HCT116 (cell line): Measurements from ENCODE around the gene PRKG1. TPM values are rescaled to one million over a fixed set of nuclear protein-coding genes. Genes with fewer than 3 reads are reported as not detected.
"Not testable (repeated sequence)": the region's sequence is repeated elsewhere in the genome, so short reads cannot be mapped to it uniquely, and the experiment has no call there.

Experiments
- ATAC-seq: fragments of 200-7000 bp; cut with Tn5 transposase; 2 replicates; pipeline ENCODE4 v1.9.1; 2020; ENCODE audit warnings: mild to moderate bottlenecking, moderate library complexity
- BruUV-seq: library from RNA; stranded (reverse); fragments of 400-500 nt; replicated peaks from 2 replicates; lab custom pipeline; 2021; lab: Mats Ljungman, UMichigan
- CTCF ChIA-PET: fragments of 300-600 bp; sonication (Branson Sonifier 250); formaldehyde crosslinking; loops from one replicate; lab custom pipeline; 2021; ENCODE audit warnings: antibody characterized with exemption; lab: Charles Lee
- POLR2A ChIA-PET: fragments of 300-600, 350-600 bp; sonication (Branson Sonifier 250); formaldehyde crosslinking; loops from one replicate; lab custom pipeline; 2021; ENCODE audit warnings: antibody characterized with exemption; lab: Charles Lee
- RAD21 ChIA-PET, 2 experiments: fragments of 300-600 bp; sonication (Branson Sonifier 250); formaldehyde crosslinking; loops; one replicate each; lab custom pipeline; 2023; ENCODE audit warnings: low total read pairs in 2 of 2; ENCODE audit not compliant: uncharacterized antibody in 2 of 2, unreplicated experiment in 2 of 2, low non-redundant PET in 1 of 2; lab: Charles Lee
- DNase-seq: peaks from one replicate; pipeline ENCODE4 v3.0.0-alpha.2; 2010; ENCODE audit warnings: low read depth, low spot score
- H2AFZ ChIP-seq: fragments of 200-600 bp; shearing (Covaris generic), sonication (generic); 2 replicates; pipeline ENCODE4 v1.6.1; 2017; ENCODE audit warnings: low read depth, mixed run types, mixed read lengths, antibody characterized with exemption, low read length; ENCODE audit not compliant: poor library complexity, severe bottlenecking
- H3K27ac ChIP-seq: 2 replicates; pipeline ENCODE4 v1.5.1; 2012; ENCODE audit warnings: low read depth, low read length
- H3K27me3 ChIP-seq: fragments of 200-600 bp; sonication (generic); 2 replicates; pipeline ENCODE4 v1.6.1; 2016; ENCODE audit warnings: mixed run types, low read length, mixed read lengths; ENCODE audit not compliant: insufficient read depth
- H3K36me3 ChIP-seq, 2 experiments: fragments of 200-500 bp in 1 of 2; fragments of 200-600 bp in 1 of 2; sonication (Bioruptor generic) in 1 of 2; sonication (generic) in 1 of 2; 2 replicates each; pipeline versions ENCODE4 v1.5.1 to v1.6.1; 2014 to 2016; ENCODE audit warnings: low read length in 2 of 2, inconsistent platforms in 1 of 2, mixed read lengths in 1 of 2, mixed run types in 1 of 2; ENCODE audit not compliant: insufficient read depth in 2 of 2, control insufficient read depth in 1 of 2
- H3K4me1 ChIP-seq, 2 experiments: fragments of 200-600 bp in 1 of 2; sonication (generic) in 1 of 2; 2 replicates each; pipeline versions ENCODE4 v1.5.1 to v1.6.1; 2012 to 2017; ENCODE audit warnings: low read length in 2 of 2, inconsistent platforms in 1 of 2, mild to moderate bottlenecking in 1 of 2, mixed read lengths in 1 of 2, mixed run types in 1 of 2, moderate library complexity in 1 of 2; ENCODE audit not compliant: insufficient read depth in 2 of 2, control insufficient read depth in 1 of 2
- H3K4me2 ChIP-seq: fragments of 200-600 bp; sonication (generic); 2 replicates; pipeline ENCODE4 v1.6.1; 2017; ENCODE audit warnings: mixed run types, low read length, mixed read lengths
- H3K4me3 ChIP-seq, 2 experiments: fragments of 200-600 bp in 1 of 2; sonication (generic) in 1 of 2; replicated peaks in 1 of 2; 2 replicates each; pipeline ENCODE4 v1.5.1; 2011 to 2016; ENCODE audit warnings: low read length in 2 of 2, control low read depth in 1 of 2, low read depth in 1 of 2, mild to moderate bottlenecking in 1 of 2, mixed read lengths in 1 of 2, mixed run types in 1 of 2
- H3K79me2 ChIP-seq: fragments of 200-600 bp; sonication (generic); 2 replicates; pipeline ENCODE4 v1.6.1; 2017; ENCODE audit warnings: mild to moderate bottlenecking, mixed run types, low read length, moderate library complexity, mixed read lengths; ENCODE audit not compliant: insufficient read depth
- H3K9ac ChIP-seq: fragments of 200-600 bp; sonication (generic); 2 replicates; pipeline ENCODE4 v1.6.1; 2016; ENCODE audit warnings: low read length, mixed read lengths
- H3K9me2 ChIP-seq: fragments of 200-600 bp; sonication (generic), shearing (Covaris generic); 2 replicates; pipeline ENCODE4 v1.6.1; 2017; ENCODE audit warnings: mixed run types, mild to moderate bottlenecking, moderate library complexity; ENCODE audit not compliant: insufficient read depth
- H3K9me3 ChIP-seq, 2 experiments: fragments of 200-500 bp in 1 of 2; fragments of 200-600 bp in 1 of 2; sonication (Bioruptor generic) in 1 of 2; sonication (generic) in 1 of 2; 2 replicates each; pipeline ENCODE4 v1.6.1; 2014 to 2017; ENCODE audit warnings: low read length in 2 of 2, mixed read lengths in 2 of 2, inconsistent platforms in 1 of 2, low read depth in 1 of 2, mild to moderate bottlenecking in 1 of 2, mixed run types in 1 of 2, moderate library complexity in 1 of 2; ENCODE audit not compliant: control insufficient read depth in 1 of 2, insufficient read depth in 1 of 2
- H4K20me1 ChIP-seq: fragments of 200-600 bp; sonication (generic), shearing (Covaris generic); 2 replicates; pipeline ENCODE4 v1.6.1; 2017; ENCODE audit warnings: mixed run types, mild to moderate bottlenecking, moderate library complexity; ENCODE audit not compliant: insufficient read depth
- CEBPB ChIP-seq: IDR thresholded peaks from 2 replicates; pipeline ENCODE4 v1.6.1; 2012; ENCODE audit warnings: low read depth
- EGR1 ChIP-seq: IDR thresholded peaks from 2 replicates; pipeline ENCODE4 v1.6.1; 2012; ENCODE audit warnings: low read depth
- ELF1 ChIP-seq: IDR thresholded peaks from 2 replicates; pipeline ENCODE4 v1.6.1; 2012; ENCODE audit warnings: low read depth, borderline replicate concordance
- EZH2 ChIP-seq: fragments of 200-600 bp; sonication (generic); IDR thresholded peaks from 2 replicates; pipeline ENCODE4 v1.6.1; 2017; ENCODE audit warnings: antibody characterized with exemption, mixed run types
- FOSL1 ChIP-seq: IDR thresholded peaks from 2 replicates; pipeline ENCODE4 v1.6.1; 2012; ENCODE audit warnings: low read depth
- JUND ChIP-seq: IDR thresholded peaks from 2 replicates; pipeline ENCODE4 v1.6.1; 2012
- POLR2A ChIP-seq: IDR thresholded peaks from 2 replicates; pipeline ENCODE4 v1.7.0; 2011; ENCODE audit warnings: borderline replicate concordance; ENCODE audit not compliant: insufficient read depth, insufficient read length; ENCODE audit errors: extremely low read depth
- POLR2AphosphoS5 ChIP-seq: IDR thresholded peaks from 2 replicates; pipeline ENCODE4 v1.6.1; 2011; ENCODE audit warnings: mild to moderate bottlenecking, low read depth, low read length, moderate library complexity
- RAD21 ChIP-seq: IDR thresholded peaks from 2 replicates; pipeline ENCODE4 v1.6.1; 2012; ENCODE audit warnings: low read depth, mild to moderate bottlenecking
- SIN3A ChIP-seq: IDR thresholded peaks from 2 replicates; pipeline ENCODE4 v1.6.1; 2012; ENCODE audit warnings: low read depth
- TCF7L2 ChIP-seq: IDR thresholded peaks from 2 replicates; pipeline ENCODE4 v1.7.0; 2011; ENCODE audit warnings: borderline replicate concordance, inconsistent platforms; ENCODE audit not compliant: insufficient read depth, insufficient read length; ENCODE audit errors: extremely low read depth
- ZFX ChIP-seq: fragments of 450-650 bp; IDR thresholded peaks from 2 replicates; pipeline ENCODE4 v1.6.1; 2017
- intact Hi-C: fragments of 100-400 bp; cut with micrococcal nuclease; formaldehyde crosslinking; loops from 2 replicates; pipeline ENCODE4 v1.10.0; 2022
- total RNA-seq: library from RNA; stranded (reverse); gene quantifications from one replicate; pipeline ENCODE4 v1.2.1, GENCODE V29; 2021; ENCODE audit not compliant: unreplicated experiment
- TF ChIP-seq, protein P1 (sequence below): IDR thresholded peaks from 2 replicates; pipeline ENCODE4 v1.6.1; 2012
- TF ChIP-seq, protein P2 (sequence below): IDR thresholded peaks from 2 replicates; pipeline ENCODE4 v1.6.1; 2011; ENCODE audit warnings: mild to moderate bottlenecking, low read length, moderate library complexity; ENCODE audit not compliant: insufficient replicate concordance; ENCODE audit errors: extremely low read depth
- TF ChIP-seq, protein P3 (sequence below): IDR thresholded peaks from 2 replicates; pipeline ENCODE4 v1.6.1; 2012
- TF ChIP-seq, protein P4 (sequence below): IDR thresholded peaks from 2 replicates; pipeline ENCODE4 v1.6.1; 2012; ENCODE audit warnings: low read depth

PRKG1 gene
- total RNA-seq, 1 experiment from 2014 or later = 1.4 TPM

DNA sequence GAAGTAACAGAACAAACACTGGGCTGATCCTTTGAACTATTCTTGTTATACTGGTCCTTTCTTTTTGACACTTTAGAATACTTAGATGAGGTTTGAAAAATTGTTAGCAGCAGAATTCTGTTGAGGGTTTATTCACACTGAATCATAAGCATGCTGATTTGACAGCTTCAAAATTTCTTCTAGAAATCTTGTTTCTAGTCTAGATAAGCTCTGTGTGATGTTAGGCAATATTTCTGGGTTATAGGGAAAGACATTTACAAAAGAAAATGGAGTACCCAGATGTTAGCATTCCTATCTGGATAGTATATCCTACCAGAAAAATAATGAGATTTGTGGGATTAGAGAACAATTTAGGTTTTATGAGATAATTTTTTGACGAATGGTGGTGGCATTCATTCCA lies 613.0 kb downstream of the PRKG1 start:
- ATAC-seq = no peak
- H3K4me1 ChIP-seq = no peaks in the 10 kb centered on the region
- POLR2A ChIA-PET = no interaction called here
- H2AFZ ChIP-seq = no peak overlapping the region
- BruUV-seq = no TSS peak
- no peaks in the 10 kb centered on the region for H4K20me1 ChIP-seq
- no peak overlapping the region for H3K9ac ChIP-seq
- H3K4me2 ChIP-seq = no peak overlapping the region
- CTCF ChIA-PET = no interaction called here
- H3K36me3 ChIP-seq = no peaks in the 10 kb centered on the region
- no peak overlapping the region for H3K4me3 ChIP-seq
- H3K27me3 ChIP-seq = 0 out of 2 replicates have a peak, but pooled peaks cover 3% of the 10 kb centered on the region
- RAD21 ChIA-PET = no interaction called here
- no peaks in the 10 kb centered on the region for H3K9me3 ChIP-seq
- no peaks in the 10 kb centered on the region for H3K79me2 ChIP-seq
- no peak for DNase-seq
- no peak overlapping the region for H3K27ac ChIP-seq
- intact Hi-C loops = no loop called here
- H3K9me2 ChIP-seq = no peaks in the 10 kb centered on the region
- TF ChIP-seq SIN3A (no peak), FOSL1 (no peak), ZFX (no peak), POLR2AphosphoS5 (no peak), CEBPB (no peak), TCF7L2 (no peak), ELF1 (no peak), JUND (no peak), EZH2 (no peak), EGR1 (no peak), RAD21 (no peak), POLR2A (no peak)
- TF ChIP-seq, protein P1, sequence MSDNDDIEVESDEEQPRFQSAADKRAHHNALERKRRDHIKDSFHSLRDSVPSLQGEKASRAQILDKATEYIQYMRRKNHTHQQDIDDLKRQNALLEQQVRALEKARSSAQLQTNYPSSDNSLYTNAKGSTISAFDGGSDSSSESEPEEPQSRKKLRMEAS = no peak
- TF ChIP-seq, protein P2, sequence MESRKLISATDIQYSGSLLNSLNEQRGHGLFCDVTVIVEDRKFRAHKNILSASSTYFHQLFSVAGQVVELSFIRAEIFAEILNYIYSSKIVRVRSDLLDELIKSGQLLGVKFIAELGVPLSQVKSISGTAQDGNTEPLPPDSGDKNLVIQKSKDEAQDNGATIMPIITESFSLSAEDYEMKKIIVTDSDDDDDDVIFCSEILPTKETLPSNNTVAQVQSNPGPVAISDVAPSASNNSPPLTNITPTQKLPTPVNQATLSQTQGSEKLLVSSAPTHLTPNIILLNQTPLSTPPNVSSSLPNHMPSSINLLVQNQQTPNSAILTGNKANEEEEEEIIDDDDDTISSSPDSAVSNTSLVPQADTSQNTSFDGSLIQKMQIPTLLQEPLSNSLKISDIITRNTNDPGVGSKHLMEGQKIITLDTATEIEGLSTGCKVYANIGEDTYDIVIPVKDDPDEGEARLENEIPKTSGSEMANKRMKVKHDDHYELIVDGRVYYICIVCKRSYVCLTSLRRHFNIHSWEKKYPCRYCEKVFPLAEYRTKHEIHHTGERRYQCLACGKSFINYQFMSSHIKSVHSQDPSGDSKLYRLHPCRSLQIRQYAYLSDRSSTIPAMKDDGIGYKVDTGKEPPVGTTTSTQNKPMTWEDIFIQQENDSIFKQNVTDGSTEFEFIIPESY = no peak
- TF ChIP-seq, protein P3, sequence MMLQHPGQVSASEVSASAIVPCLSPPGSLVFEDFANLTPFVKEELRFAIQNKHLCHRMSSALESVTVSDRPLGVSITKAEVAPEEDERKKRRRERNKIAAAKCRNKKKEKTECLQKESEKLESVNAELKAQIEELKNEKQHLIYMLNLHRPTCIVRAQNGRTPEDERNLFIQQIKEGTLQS = no peak
- TF ChIP-seq, protein P4, sequence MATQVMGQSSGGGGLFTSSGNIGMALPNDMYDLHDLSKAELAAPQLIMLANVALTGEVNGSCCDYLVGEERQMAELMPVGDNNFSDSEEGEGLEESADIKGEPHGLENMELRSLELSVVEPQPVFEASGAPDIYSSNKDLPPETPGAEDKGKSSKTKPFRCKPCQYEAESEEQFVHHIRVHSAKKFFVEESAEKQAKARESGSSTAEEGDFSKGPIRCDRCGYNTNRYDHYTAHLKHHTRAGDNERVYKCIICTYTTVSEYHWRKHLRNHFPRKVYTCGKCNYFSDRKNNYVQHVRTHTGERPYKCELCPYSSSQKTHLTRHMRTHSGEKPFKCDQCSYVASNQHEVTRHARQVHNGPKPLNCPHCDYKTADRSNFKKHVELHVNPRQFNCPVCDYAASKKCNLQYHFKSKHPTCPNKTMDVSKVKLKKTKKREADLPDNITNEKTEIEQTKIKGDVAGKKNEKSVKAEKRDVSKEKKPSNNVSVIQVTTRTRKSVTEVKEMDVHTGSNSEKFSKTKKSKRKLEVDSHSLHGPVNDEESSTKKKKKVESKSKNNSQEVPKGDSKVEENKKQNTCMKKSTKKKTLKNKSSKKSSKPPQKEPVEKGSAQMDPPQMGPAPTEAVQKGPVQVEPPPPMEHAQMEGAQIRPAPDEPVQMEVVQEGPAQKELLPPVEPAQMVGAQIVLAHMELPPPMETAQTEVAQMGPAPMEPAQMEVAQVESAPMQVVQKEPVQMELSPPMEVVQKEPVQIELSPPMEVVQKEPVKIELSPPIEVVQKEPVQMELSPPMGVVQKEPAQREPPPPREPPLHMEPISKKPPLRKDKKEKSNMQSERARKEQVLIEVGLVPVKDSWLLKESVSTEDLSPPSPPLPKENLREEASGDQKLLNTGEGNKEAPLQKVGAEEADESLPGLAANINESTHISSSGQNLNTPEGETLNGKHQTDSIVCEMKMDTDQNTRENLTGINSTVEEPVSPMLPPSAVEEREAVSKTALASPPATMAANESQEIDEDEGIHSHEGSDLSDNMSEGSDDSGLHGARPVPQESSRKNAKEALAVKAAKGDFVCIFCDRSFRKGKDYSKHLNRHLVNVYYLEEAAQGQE = no peak
- TF ChIP-seq, all 23 proteins: peak for 0

DNA sequence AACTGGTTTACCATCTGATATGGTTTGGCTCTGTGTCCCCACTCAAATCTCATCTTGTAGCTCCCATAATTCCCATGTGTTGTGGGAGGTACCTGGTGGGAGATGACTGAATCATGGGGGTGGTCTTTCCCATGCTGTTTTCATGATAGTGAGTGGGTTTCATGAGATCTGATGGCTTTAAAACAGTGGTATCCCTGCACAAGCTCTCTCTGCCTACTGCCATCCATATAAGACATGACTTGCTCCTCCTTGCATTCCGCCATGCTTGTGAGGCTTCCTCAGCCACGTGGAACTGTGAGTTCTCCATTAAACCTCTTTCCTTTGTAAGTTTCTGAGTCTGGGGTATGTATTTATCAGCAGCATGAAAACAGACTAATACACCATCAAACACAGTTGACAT lies 614.5 kb downstream of the PRKG1 start:
- H3K4me3 ChIP-seq, CTCF ChIA-PET, H3K27me3 ChIP-seq, H3K36me3 ChIP-seq, H3K9me2 ChIP-seq, H3K27ac ChIP-seq, ATAC-seq, intact Hi-C loops, H3K9ac ChIP-seq, DNase-seq, H3K79me2 ChIP-seq, H4K20me1 ChIP-seq, H3K4me1 ChIP-seq, BruUV-seq, H3K9me3 ChIP-seq, POLR2A ChIA-PET, H2AFZ ChIP-seq, H3K4me2 ChIP-seq, RAD21 ChIA-PET: not testable (repeated sequence)
